ENCODE results near the gene JPH2.

Gene JPH2

DNA sequence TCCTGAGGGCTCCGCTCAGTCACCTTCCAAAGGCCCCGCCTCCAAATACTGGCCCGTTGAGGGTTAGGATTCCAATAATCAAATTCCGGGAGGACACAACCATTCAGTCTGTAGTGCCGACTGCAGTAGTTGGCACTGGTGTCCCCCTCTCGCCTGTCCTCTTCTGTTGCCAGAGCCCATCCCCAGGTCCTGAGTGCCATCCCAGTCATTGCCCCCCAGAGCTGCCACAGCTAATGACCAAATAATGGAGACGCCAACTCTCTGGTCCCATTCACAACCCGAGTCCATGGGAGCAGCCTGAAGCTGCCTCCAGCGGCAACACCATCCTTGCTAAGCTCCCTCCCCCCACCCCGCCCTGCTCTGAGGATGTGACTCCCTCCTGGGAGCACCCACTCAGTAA lies 115.9 kb downstream of the JPH2 start:
- Mint-ChIP-seq H3K4me3 (no peak overlapping the region), H3K36me3 (no peaks in the 10 kb centered on the region), H3K4me1 (ENCODE audit: low read depth) (peaks cover 86% of the 10 kb centered on the region), H3K9me3 (ENCODE audit: low read depth) (no peaks in the 10 kb centered on the region), H3K27ac (no peak overlapping the region), H3K27me3 (no peaks in the 10 kb centered on the region)

DNA sequence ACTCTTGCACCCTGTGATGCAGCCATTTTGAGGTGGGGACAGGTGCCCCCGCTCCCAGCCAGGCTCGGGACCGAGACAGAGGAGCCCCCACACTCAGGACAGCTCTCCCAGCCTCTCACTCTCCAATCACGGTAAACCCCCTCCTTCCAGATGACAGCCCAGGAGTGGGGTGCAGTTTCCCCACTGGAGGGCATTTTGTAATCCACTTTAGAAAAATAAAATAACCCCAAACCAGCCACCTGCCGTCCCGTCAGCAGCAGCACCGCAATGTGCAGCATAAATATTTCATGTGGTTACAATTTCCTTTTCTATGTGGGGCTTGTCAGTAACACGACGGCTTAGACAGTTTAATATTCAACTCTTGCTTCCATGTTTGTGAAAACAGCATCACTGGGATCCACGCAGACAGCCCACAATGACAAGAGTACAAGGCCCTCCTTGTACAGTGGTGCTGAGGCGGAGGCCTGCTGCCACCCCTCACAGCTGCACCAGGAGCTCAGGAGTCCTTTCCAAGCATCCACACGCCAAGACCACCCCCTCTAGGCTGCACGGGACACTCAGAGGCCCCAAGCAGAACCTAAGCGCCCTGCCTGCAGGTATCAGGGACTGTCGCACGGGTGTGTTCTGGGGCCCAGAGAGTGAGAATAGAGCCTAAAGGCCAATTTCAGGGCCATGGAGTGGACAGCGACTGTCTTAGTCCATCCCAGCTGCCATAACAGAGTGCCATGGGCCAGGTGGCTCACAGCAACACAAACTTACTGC lies 116.7 kb downstream of the JPH2 start:
- H3K27ac Mint-ChIP-seq, result peak overlapping the region; percentile 89
- H3K4me1 Mint-ChIP-seq (ENCODE audit: low read depth), result peaks cover 83% of the 10 kb centered on the region
- peak overlapping the region; percentile 88 for H3K4me3 Mint-ChIP-seq
- no peaks in the 10 kb centered on the region for H3K27me3 Mint-ChIP-seq
- H3K9me3 Mint-ChIP-seq (ENCODE audit: low read depth), result no peaks in the 10 kb centered on the region
- H3K36me3 Mint-ChIP-seq, result no peaks in the 10 kb centered on the region

DNA sequence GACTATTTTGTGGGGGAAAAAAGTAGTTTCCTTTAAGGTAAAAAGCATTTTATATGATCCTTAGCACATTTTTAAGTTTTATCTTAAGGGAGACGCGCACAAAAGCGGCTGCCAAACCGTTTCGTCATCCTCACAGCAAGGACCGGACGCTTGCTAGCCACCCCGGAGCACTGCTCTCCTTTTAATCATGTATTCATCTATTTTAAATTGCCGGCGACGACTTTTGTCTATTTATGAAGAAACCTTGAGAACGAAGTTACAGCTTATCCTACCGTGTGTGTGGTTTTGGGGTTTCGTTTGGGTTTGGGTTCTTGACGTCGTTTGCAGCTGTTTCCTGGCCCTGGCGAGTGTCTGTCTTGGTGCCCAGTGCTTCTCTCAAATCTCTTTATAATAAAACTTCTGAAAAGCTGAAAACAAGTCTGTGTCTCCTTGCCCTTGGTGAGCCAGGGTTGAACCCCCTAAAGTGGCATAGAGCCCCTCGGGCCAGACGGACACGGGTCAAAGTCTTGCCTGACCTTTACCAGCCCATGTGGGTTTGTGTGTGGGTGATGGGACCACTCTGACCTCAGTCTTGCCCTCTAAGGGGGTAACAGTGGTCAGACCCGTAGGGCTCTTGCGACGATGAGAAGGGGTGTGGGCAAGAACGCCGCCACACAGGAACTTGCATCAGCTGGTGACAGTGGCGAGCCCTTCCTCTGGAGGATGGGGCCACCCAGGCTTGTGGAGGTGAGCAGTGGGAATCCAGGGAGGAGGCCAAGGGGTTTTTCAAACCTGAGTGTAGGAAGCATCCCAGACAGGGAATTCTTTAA lies 117.6 kb downstream of the JPH2 start:
- Mint-ChIP-seq H3K4me1 (ENCODE audit: low read depth) (peaks cover 74% of the 10 kb centered on the region), H3K36me3 (no peaks in the 10 kb centered on the region), H3K27ac (peak overlapping the region; percentile 89), H3K27me3 (no peaks in the 10 kb centered on the region), H3K4me3 (peak overlapping the region; percentile 88), H3K9me3 (ENCODE audit: low read depth) (no peaks in the 10 kb centered on the region)

DNA sequence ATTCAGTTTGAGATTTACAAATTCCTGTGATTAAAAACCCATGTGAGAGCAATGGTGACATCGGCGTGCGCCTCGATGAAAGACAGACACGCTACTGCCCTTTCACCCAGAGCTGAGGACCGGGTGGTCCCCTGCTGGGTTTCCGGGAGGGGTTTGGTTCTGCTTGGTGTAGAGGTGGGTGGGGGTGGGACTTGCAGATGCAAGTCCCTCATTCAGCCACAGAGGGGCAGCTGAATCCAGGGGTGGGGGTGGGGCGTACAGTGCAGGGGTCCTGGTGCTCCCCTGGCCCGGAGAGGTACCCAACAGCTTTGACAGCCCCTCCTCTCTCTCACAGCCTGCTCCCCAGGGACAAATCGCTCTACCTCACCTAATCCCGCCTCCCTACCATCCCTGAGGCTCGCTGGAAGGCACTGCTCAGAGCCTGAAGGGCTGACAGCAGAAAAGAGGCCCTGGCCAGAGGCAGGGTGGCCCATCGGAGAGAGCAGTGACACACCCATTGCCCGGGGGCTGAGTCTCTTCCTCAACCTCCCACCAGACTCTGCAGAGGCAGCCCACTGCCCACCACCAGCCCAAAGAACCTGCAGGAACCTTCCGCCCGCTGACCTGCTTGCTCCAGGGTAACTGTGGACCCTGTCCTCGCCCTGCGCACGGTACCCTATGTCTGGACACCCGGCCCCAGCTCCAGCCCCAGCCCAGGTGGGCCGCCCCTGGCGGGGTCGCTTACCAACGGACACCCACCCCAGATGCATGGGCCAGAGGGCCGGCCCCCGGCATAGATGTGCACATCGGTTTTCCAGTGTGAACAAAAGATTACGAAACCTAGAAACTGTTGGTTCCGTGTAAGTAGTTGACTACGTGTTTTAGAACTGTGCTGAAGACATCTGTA lies 118.4 kb downstream of the JPH2 start:
- H3K4me1 Mint-ChIP-seq (ENCODE audit: low read depth), result peaks cover 65% of the 10 kb centered on the region
- H3K4me3 Mint-ChIP-seq, result peak overlapping the region; percentile 88
- H3K36me3 Mint-ChIP-seq, result no peaks in the 10 kb centered on the region
- no peaks in the 10 kb centered on the region for H3K9me3 Mint-ChIP-seq (ENCODE audit: low read depth)
- H3K27me3 Mint-ChIP-seq, result no peaks in the 10 kb centered on the region
- H3K27ac Mint-ChIP-seq, result peak overlapping the region; percentile 89

DNA sequence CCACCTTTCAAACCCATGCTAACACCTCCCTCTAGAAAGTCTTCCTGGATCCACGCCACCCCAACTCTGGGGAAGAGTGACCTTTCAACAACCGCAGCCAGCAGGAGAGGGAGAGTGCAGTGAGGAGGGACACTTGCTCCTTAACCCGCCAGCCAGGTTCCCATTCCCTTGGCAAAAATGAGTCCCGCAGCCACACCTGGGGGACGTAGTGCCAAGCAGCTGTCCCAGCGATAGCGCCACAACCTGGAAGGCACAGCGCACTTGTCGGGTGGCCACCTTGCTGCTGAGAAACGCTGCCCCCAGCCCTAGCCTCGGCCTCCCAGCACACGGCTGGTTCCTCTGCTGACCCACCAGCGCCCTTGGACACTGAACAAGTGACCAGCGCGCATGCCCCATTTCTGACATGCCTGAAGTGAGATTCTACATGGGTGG lies 119.3 kb downstream of the JPH2 start:
- Mint-ChIP-seq H3K36me3 (no peaks in the 10 kb centered on the region), H3K4me1 (ENCODE audit: low read depth) (peaks cover 59% of the 10 kb centered on the region), H3K9me3 (ENCODE audit: low read depth) (no peaks in the 10 kb centered on the region), H3K27me3 (no peaks in the 10 kb centered on the region), H3K4me3 (peak overlapping the region; percentile 88), H3K27ac (peak overlapping the region; percentile 58)

DNA sequence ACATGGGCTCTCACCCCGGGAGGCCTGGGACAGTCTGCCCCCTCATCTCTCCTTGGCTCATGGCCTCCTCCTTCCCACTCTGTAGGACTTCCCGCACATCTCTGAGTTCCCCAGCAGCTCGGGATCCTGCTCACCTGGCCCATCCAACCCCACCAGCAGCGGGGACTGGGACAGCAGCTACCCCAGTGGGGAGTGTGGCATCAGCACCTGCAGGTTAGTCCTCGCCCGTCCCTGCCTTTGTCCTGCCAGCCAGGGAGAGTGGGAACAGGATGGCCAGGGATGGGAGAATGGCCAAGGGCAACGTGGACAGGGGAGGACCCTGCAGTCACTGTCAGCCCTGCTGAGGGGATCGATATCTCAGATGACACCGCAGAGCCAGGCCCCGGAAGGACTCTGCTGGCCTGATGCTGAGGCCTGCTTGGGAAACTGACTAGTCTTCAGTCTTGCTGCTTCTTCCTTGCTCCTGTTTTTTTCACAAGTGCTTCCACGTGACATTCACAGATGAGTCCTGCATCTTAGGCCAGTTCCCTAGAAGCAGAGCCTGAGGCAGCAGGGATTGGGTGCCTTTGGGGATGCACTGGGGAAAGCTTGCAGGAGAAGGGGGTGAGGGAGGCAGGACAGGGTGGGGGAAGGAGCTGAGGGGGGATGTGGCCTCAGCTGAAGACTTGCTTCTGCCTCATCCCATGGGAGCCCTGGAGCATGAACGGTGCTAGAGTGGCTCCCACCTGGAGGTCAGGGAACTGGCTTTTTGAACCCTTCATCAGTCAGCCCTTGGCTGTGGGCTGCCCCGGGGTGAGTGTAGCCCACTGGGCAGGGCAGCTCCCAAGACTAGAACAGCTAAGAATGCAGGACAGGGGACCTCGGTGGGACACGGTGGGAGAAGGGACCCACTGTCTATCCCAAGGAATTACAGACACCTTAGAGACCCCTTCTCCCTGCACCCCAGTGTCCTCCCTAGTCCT lies 120.1 kb downstream of the JPH2 start:
- H3K27ac Mint-ChIP-seq, result no peak overlapping the region
- no peaks in the 10 kb centered on the region for H3K36me3 Mint-ChIP-seq
- H3K27me3 Mint-ChIP-seq, result no peaks in the 10 kb centered on the region
- H3K4me1 Mint-ChIP-seq (ENCODE audit: low read depth), result peaks cover 52% of the 10 kb centered on the region
- H3K9me3 Mint-ChIP-seq (ENCODE audit: low read depth), result no peaks in the 10 kb centered on the region
- H3K4me3 Mint-ChIP-seq, result no peak overlapping the region

DNA sequence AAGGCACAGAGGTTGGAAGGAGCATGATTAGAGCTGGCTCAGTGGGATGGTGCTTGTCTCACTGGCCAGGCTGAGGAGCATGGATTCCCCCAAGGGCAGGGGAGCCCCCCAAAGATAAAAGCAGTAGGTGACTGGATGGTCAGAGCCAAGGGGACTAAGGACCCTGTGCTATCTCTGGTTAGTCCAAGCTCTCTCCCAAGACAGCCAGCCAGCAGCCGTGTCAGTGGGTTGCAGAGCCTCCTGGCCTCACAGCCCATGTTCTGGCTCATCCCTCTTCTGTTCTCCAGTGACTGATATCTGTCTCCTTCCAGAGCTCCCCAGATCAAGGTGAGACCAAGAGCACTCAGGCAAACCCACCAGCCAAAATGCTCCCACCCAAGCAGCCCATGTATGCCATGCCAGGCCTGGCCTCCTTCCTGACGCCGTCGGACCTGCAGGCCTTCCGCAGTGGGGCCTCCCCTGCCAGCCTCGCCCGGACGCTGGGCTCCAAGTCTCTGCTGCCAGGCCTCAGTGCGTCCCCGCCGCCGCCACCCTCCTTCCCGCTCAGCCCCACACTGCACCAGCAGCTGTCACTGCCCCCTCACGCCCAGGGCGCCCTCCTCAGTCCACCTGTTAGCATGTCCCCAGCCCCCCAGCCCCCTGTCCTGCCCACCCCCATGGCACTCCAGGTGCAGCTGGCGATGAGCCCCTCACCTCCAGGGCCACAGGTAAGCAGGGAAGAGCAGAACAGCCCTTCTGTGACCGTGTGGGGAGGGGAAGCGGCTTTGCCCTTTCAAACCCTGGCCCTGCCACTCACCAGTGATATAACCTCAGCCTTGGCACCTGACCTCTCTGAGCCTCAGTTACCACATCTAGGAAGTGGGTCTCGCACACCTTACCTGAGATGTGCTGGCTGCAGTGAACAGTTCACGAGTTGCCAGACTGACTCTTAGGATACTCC lies 121.3 kb downstream of the JPH2 start:
- Mint-ChIP-seq H3K36me3 (no peaks in the 10 kb centered on the region), H3K27me3 (no peaks in the 10 kb centered on the region), H3K4me3 (no peak overlapping the region), H3K9me3 (ENCODE audit: low read depth) (no peaks in the 10 kb centered on the region), H3K27ac (no peak overlapping the region), H3K4me1 (ENCODE audit: low read depth) (peaks cover 44% of the 10 kb centered on the region)

DNA sequence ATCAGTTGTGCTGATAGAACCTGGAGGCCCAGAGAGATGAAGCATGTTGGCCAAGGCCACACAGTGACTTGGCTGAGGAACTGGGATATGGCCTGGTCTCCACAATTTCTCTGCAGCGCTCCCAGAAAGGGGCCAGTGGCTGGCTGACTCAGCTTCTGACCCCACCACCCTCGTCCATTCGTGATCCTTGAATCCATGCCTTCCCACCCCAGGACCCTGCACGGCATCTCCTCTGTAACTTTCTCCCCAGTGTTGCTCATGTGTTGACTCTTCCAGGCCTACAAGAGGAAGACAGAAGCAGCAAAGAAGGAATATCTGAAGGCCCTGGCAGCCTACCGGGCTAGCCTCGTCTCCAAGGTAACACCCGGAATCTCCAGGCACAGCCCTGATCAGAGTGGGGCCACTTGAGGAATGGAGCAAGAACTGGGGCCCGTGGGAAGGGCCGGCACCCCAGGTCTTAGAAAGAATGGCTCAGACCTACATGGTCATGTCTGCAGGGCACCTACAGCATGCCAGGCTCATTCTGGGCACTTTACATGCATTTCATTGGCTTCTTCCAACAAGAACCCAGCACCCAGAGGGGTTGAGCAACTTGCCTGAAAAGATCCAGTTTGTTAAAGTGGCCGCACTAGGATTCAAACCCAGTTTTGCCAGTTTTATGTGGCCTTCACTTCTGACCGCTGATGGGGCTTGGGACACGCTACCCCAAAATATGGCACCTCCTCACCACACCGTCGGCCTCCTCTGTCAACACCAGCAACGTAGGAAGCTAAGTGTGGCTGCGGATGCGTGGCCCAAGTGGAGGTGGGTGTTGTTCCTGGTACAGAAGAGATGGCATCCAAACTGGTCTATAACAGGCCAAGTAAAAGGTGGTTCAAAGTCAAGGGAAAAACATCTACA lies 122.2 kb downstream of the JPH2 start:
- Mint-ChIP-seq H3K36me3 (no peaks in the 10 kb centered on the region), H3K27me3 (no peaks in the 10 kb centered on the region), H3K4me3 (no peak overlapping the region), H3K27ac (no peak overlapping the region), H3K9me3 (ENCODE audit: low read depth) (no peaks in the 10 kb centered on the region), H3K4me1 (ENCODE audit: low read depth) (peaks cover 38% of the 10 kb centered on the region)

Data from activated naive CD8-positive, alpha-beta T cell (primary cell).